NCI-H2196 treated with DMSO at 0.1 percent for 48 hours (cell line): ENCODE data around the gene DCPS.

Source experiments
- DNase-seq: peaks from one replicate; lab custom pipeline; 2025; ENCODE audit not compliant: unreplicated experiment; lab: John Stamatoyannopoulos, UW

Gene DCPS

GRCh38 chr11:126328001-126328390 is 24.1 kb downstream of the DCPS start:
- DNase-seq = no peak

GRCh38 chr11:126328444-126328843 is 24.6 kb downstream of the DCPS start:
- no peak for DNase-seq

GRCh38 chr11:126328938-126329643 is 25.2 kb downstream of the DCPS start:
- DNase-seq = no peak

GRCh38 chr11:126329644-126330211 is 25.9 kb downstream of the DCPS start:
- no peak for DNase-seq

- no peak for DNase-seq
Observed at GRCh38 chr11:126331286-126331685, 27.4 kb downstream of the DCPS start.

- no peak for DNase-seq
Observed at GRCh38 chr11:126332221-126332711, 28.4 kb downstream of the DCPS start.

GRCh38 chr11:126333142-126333541 is 29.3 kb downstream of the DCPS start:
- DNase-seq = no peak

GRCh38 chr11:126334659-126335462 is 31.0 kb downstream of the DCPS start:
- DNase-seq = no peak

GRCh38 chr11:126335463-126335760 is 31.6 kb downstream of the DCPS start:
- DNase-seq = no peak

- no peak for DNase-seq
Observed at GRCh38 chr11:126336138-126336541, 32.3 kb downstream of the DCPS start.

- DNase-seq = no peak
Observed at GRCh38 chr11:126336671-126337101, 32.8 kb downstream of the DCPS start.

- no peak for DNase-seq
Observed at GRCh38 chr11:126337126-126337473, 33.2 kb downstream of the DCPS start.

- DNase-seq = no peak
Observed at GRCh38 chr11:126337474-126338241, 33.8 kb downstream of the DCPS start.

- DNase-seq = no peak
Observed at GRCh38 chr11:126338346-126339055, 34.6 kb downstream of the DCPS start.

- DNase-seq = no peak
Observed at GRCh38 chr11:126339073-126339862, 35.4 kb downstream of the DCPS start.

GRCh38 chr11:126339863-126340434 is 36.1 kb downstream of the DCPS start:
- DNase-seq = no peak

- no peak for DNase-seq
Observed at GRCh38 chr11:126340960-126341606, 37.2 kb downstream of the DCPS start.

GRCh38 chr11:126341760-126342161 is 37.9 kb downstream of the DCPS start:
- no peak for DNase-seq

- DNase-seq = no peak
Observed at GRCh38 chr11:126343051-126343450, 39.2 kb downstream of the DCPS start.
